ENCODE data around the gene TBC1D10B. TPM values are rescaled to one million over a fixed set of nuclear protein-coding genes. Genes with fewer than 3 reads are reported as not detected.

TBC1D10B gene
- total and polyA plus RNA-seq, 9 of the 15 experiments (the other 6 are each of a cell fraction or from before 2014, with no cell fraction given), result 2.2 to 55.4 (median 17.5) TPM

GRCh38 chr16:30369091-30369937, 980 bp downstream of the TBC1D10B start:
- CTCF ChIA-PET (ENCODE audit: low intra/inter-chr PET ratio), result interaction anchor here (0.6 kb wide), 1 partner anchor 186 kb away, joined by 4 read pairs; the partner anchor contains the start of gene CORO1A
- ATAC-seq, result no peak
- H2AFZ ChIP-seq (ENCODE audit: low read depth, low read length), result no peak overlapping the region
- FAIRE-seq, result peak; percentile 23
- peak overlapping the region; percentile 70 to 98 for H3K9ac ChIP-seq (ENCODE audit: insufficient read depth in 1 of 2, low read depth in 2 of 2, low read length in 2 of 2)
- BruUV-seq (replicated peaks), result no TSS peak
- peak overlapping the region; percentile 74 for H3K4me3 ChIP-seq
- POLR2A ChIA-PET, result interaction anchor here (0.6 to 6.3 kb wide), 6 partner anchors 11 to 129 kb away, joined by 3 to 77 read pairs (median 4); partner anchors contain the start of gene CD2BP2
- no peaks in the 10 kb centered on the region for H3K9me3 ChIP-seq (replicated peaks; ENCODE audit: control insufficient read depth, insufficient read depth, low read depth, low read length)
- H3K9me1 ChIP-seq (ENCODE audit: control insufficient read depth, insufficient read depth, low read length), result peaks cover 6% of the 10 kb centered on the region
- H3K27ac ChIP-seq (ENCODE audit: extremely low read depth, low read depth, low read length), result peak overlapping the region; percentile 72
- H3K36me3 ChIP-seq (ENCODE audit: control insufficient read depth, insufficient read depth, low read length), result peaks cover 31% of the 10 kb centered on the region
- DNase-seq (ENCODE audit: extremely low read depth in 1 of 4, low spot score in 3 of 4), result peak in 1 of 4 experiments; percentile 8
- peak overlapping the region; percentile 90 for H3K4me2 ChIP-seq (ENCODE audit: insufficient read depth, low read length)
- H3K79me2 ChIP-seq (ENCODE audit: control insufficient read depth, insufficient read depth, low read length), result peaks cover 55% of the 10 kb centered on the region
- in situ Hi-C loops (cut with MboI) (loop anchor here (25.0 kb wide), 1 partner anchor 907 kb away; the partner anchor contains the start of genes BOLA2, SLX1B and SULT1A4), intact Hi-C loops (cut with micrococcal nuclease) (no loop called here)
- 2% methylated on average over 45 of the region's 45 CpGs for WGBS (ENCODE audit: insufficient coverage, low coverage, missing lambda C conversion rate)
- H4K20me1 ChIP-seq (replicated peaks; ENCODE audit: control insufficient read depth, insufficient read depth, low read length), result peaks cover 23% of the 10 kb centered on the region
- H3K27me3 ChIP-seq (ENCODE audit: control insufficient read depth in 2 of 2, insufficient read depth in 2 of 2, low read length in 2 of 2), result no peaks in the 10 kb centered on the region
- H3K4me1 ChIP-seq (replicated peaks in 1 of 2; ENCODE audit: control insufficient read depth in 2 of 2, insufficient read depth in 2 of 2, low read length in 2 of 2), result peaks cover 25 to 44% of the 10 kb centered on the region in 2 experiments; a peak in 4 of 5 replicates
- TF ChIP-seq GTF3C2 (IDR thresholded peaks at IDR 0.05; ENCODE audit: borderline replicate concordance, extremely low read depth, insufficient read length) (no peak), NRF1 (conservative IDR thresholded peaks at IDR 0.05 in 1 of 2, IDR thresholded peaks at IDR 0.05 in 1 of 2) (peak; percentile 73 to 79), L3MBTL2 (IDR thresholded peaks at IDR 0.05) (0 out of 2 replicates have a peak, but pooled peaks have one; percentile 33), ZNF696 (CRISPR knock-in tag; conservative IDR thresholded peaks at IDR 0.05) (no peak), NCOA6 (IDR thresholded peaks at IDR 0.05) (no peak), MNT (conservative IDR thresholded peaks at IDR 0.05) (peak in 1 of 2 experiments; percentile 22; a peak in 1 of 4 replicates), RBFOX2 (IDR thresholded peaks at IDR 0.05; ENCODE audit: low read depth, low read length) (peak; percentile 57), CHD1 (IDR thresholded peaks at IDR 0.05; ENCODE audit: low read length) (peak; percentile 68), SIN3A (IDR thresholded peaks at IDR 0.05; ENCODE audit: borderline replicate concordance in 2 of 2, control insufficient read depth in 1 of 2, low read depth in 2 of 2, low read length in 2 of 2) (0 out of 4 replicates have a peak, but pooled peaks of 1 of the 2 experiments have one; percentile 22), HDGF (IDR thresholded peaks at IDR 0.05) (0 out of 2 replicates have a peak, but pooled peaks have one; percentile 11), JUN (IDR thresholded peaks at IDR 0.05; ENCODE audit: borderline replicate concordance, low read depth, low read length) (no peak), JUN (CRISPR knock-in tag; IDR thresholded peaks at IDR 0.05; ENCODE audit: borderline replicate concordance) (0 out of 2 replicates have a peak, but pooled peaks have one; percentile 11), SRSF3 (IDR thresholded peaks at IDR 0.05; ENCODE audit: insufficient read depth, low read length) (0 out of 2 replicates have a peak, but pooled peaks have one; percentile 36), GATA2 (CRISPR knock-in tag; IDR thresholded peaks at IDR 0.05) (0 out of 2 replicates have a peak, but pooled peaks have one; percentile 24)

Data from K562 (cell line).